ENCODE results near the gene BPIFA2. TPM values are rescaled to one million over a fixed set of nuclear protein-coding genes. Genes with fewer than 3 reads are reported as not detected.

BPIFA2 gene
- total RNA-seq, 4 donors from 2014 or later = not detected

- no peaks in the 10 kb centered on the region for H3K36me3 ChIP-seq
- H3K27ac ChIP-seq = no peak overlapping the region
- H3K4me1 ChIP-seq = no peaks in the 10 kb centered on the region
- in situ Hi-C loops (cut with MboI; ENCODE audit: low pct_ligation_motif_present in 1 of 4, low pct_unique_long_range_greater_than_20kb in 1 of 4, low sequenced_read_pairs in 3 of 4) = no loop called here
- no peaks in the 10 kb centered on the region for H3K27me3 ChIP-seq
- no peak overlapping the region for H3K4me3 ChIP-seq
- DNase-seq = no peak
- TF ChIP-seq POLR2AphosphoS5 (IDR thresholded peaks at IDR 0.05) (no peak), EP300 (IDR thresholded peaks at IDR 0.05; ENCODE audit: low read depth) (no peak), POLR2A (IDR thresholded peaks at IDR 0.05) (no peak)
- TF ChIP-seq, protein P1, sequence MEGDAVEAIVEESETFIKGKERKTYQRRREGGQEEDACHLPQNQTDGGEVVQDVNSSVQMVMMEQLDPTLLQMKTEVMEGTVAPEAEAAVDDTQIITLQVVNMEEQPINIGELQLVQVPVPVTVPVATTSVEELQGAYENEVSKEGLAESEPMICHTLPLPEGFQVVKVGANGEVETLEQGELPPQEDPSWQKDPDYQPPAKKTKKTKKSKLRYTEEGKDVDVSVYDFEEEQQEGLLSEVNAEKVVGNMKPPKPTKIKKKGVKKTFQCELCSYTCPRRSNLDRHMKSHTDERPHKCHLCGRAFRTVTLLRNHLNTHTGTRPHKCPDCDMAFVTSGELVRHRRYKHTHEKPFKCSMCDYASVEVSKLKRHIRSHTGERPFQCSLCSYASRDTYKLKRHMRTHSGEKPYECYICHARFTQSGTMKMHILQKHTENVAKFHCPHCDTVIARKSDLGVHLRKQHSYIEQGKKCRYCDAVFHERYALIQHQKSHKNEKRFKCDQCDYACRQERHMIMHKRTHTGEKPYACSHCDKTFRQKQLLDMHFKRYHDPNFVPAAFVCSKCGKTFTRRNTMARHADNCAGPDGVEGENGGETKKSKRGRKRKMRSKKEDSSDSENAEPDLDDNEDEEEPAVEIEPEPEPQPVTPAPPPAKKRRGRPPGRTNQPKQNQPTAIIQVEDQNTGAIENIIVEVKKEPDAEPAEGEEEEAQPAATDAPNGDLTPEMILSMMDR (IDR thresholded peaks at IDR 0.05) = no peak
- H3K9me3 ChIP-seq = no peaks in the 10 kb centered on the region
- 80 to 90% methylated on average over 3 to 6 of the region's 6 CpGs for WGBS, 2 donors (ENCODE audit: low coverage in 1 of 2)
- intact Hi-C loops (cut with DNase I; ENCODE audit: low total_unique reads) = no loop called here
Observed at GRCh38 chr20:33162313-33162712, 5.6 kb upstream of the BPIFA2 start.

DNA sequence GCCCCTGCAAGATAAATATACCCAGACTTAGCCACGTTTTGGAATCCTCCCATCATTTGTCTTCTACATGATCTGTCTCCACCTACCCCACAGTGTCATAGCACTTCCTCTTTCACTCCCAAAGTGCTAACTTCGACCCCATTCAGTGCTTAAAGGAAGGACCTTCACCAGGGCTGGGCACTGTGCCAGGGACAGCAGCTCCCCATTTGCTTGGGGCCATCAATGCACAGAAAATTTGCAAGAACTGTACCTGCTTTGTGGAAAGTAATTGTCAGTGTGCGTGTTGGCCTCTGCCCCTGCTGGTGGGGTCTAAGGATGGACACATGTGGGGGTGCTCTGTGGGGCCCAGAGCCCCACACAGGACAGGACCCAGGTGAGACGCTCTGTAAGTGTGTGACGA lies 5.2 kb upstream of the BPIFA2 start:
- Histone ChIP-seq H3K27me3 (no peaks in the 10 kb centered on the region), H3K36me3 (no peaks in the 10 kb centered on the region), H3K4me3 (no peak overlapping the region), H3K27ac (no peak overlapping the region), H3K9me3 (no peaks in the 10 kb centered on the region), H3K4me1 (no peaks in the 10 kb centered on the region)
- in situ Hi-C loops (cut with MboI; ENCODE audit: low pct_ligation_motif_present in 1 of 4, low pct_unique_long_range_greater_than_20kb in 1 of 4, low sequenced_read_pairs in 3 of 4) (no loop called here), intact Hi-C loops (cut with DNase I; ENCODE audit: low total_unique reads) (no loop called here)
- WGBS, 2 donors (ENCODE audit: low coverage in 1 of 2) = 23 to 48% methylated on average over 2 to 5 of the region's 5 CpGs
- no peak for DNase-seq
- TF ChIP-seq POLR2AphosphoS5 (IDR thresholded peaks at IDR 0.05) (no peak), POLR2A (IDR thresholded peaks at IDR 0.05) (no peak), EP300 (IDR thresholded peaks at IDR 0.05; ENCODE audit: low read depth) (no peak)
- TF ChIP-seq, protein P1 (IDR thresholded peaks at IDR 0.05) = no peak

- no peaks in the 10 kb centered on the region for H3K4me1 ChIP-seq
- intact Hi-C loops (cut with DNase I; ENCODE audit: low total_unique reads) (no loop called here), in situ Hi-C loops (cut with MboI; ENCODE audit: low pct_ligation_motif_present in 1 of 4, low pct_unique_long_range_greater_than_20kb in 1 of 4, low sequenced_read_pairs in 3 of 4) (no loop called here)
- no peak for DNase-seq
- H3K36me3 ChIP-seq = no peaks in the 10 kb centered on the region
- no peak overlapping the region for H3K4me3 ChIP-seq
- no peaks in the 10 kb centered on the region for H3K27me3 ChIP-seq
- peaks cover 0 to 8% of the 10 kb centered on the region in 2 donors for H3K9me3 ChIP-seq
- WGBS, 2 donors (ENCODE audit: low coverage in 1 of 2) = 53 to 71% methylated on average over 2 to 8 of the region's 8 CpGs
- TF ChIP-seq EP300 (IDR thresholded peaks at IDR 0.05; ENCODE audit: low read depth) (no peak), POLR2AphosphoS5 (IDR thresholded peaks at IDR 0.05) (no peak), POLR2A (IDR thresholded peaks at IDR 0.05) (no peak)
- TF ChIP-seq, protein P1 (IDR thresholded peaks at IDR 0.05) = no peak
- H3K27ac ChIP-seq = no peak overlapping the region
Observed at GRCh38 chr20:33163856-33164762, 3.9 kb upstream of the BPIFA2 start.

DNA sequence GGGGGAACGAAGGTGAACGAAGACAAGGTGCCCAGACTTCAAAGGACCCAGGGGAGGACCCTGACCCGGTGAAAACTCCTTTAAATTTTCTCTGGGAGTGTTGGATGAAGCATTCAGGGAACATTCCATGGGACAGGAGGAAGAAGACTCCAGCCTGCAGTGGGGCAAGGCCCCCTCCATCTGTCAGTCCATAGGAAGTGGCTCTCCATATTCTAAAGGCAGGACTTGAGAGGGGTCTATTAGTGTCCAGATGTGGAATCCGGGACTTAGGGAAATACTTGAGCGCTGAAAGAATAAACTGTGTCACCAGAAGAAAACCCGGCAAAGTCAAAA lies 3.2 kb upstream of the BPIFA2 start:
- 65 to 91% methylated on average over 3 to 6 of the region's 6 CpGs for WGBS, 2 donors (ENCODE audit: low coverage in 1 of 2)
- peaks cover 0 to 12% of the 10 kb centered on the region in 2 donors for H3K9me3 ChIP-seq
- no peak overlapping the region for H3K4me3 ChIP-seq
- in situ Hi-C loops (cut with MboI; ENCODE audit: low pct_ligation_motif_present in 1 of 4, low pct_unique_long_range_greater_than_20kb in 1 of 4, low sequenced_read_pairs in 3 of 4) = no loop called here
- no peak overlapping the region for H3K27ac ChIP-seq
- H3K36me3 ChIP-seq = no peaks in the 10 kb centered on the region
- no peak for DNase-seq
- H3K27me3 ChIP-seq = no peaks in the 10 kb centered on the region
- H3K4me1 ChIP-seq = no peaks in the 10 kb centered on the region
- TF ChIP-seq POLR2AphosphoS5 (IDR thresholded peaks at IDR 0.05) (no peak), EP300 (IDR thresholded peaks at IDR 0.05; ENCODE audit: low read depth) (no peak), POLR2A (IDR thresholded peaks at IDR 0.05) (no peak)
- TF ChIP-seq, protein P1 (IDR thresholded peaks at IDR 0.05) = no peak
- intact Hi-C loops (cut with DNase I; ENCODE audit: low total_unique reads) = no loop called here
